SKM-1 (cell line): ENCODE results near the gene AQP3.
"Not testable (repeated sequence)": the region's sequence is repeated elsewhere in the genome, so short reads cannot be mapped to it uniquely, and the experiment has no call there.

Experiments used
- DNase-seq: peaks from one replicate; lab custom pipeline; 2025; ENCODE audit not compliant: unreplicated experiment; lab: John Stamatoyannopoulos, UW

The AQP3 gene

GRCh38 chr9:33465596-33466564 lies 18.5 kb upstream of the AQP3 start:
- no peak for DNase-seq

- no peak for DNase-seq
Observed at GRCh38 chr9:33465096-33465495, 17.7 kb upstream of the AQP3 start.

- DNase-seq = no peak
Observed at GRCh38 chr9:33464045-33464636, 16.7 kb upstream of the AQP3 start.

GRCh38 chr9:33463151-33463550 lies 15.8 kb upstream of the AQP3 start:
- DNase-seq = no peak

GRCh38 chr9:33461492-33461891 lies 14.1 kb upstream of the AQP3 start:
- DNase-seq = no peak

GRCh38 chr9:33460854-33461253 lies 13.5 kb upstream of the AQP3 start:
- DNase-seq = no peak

GRCh38 chr9:33459115-33459514 lies 11.7 kb upstream of the AQP3 start:
- no peak for DNase-seq

- no peak for DNase-seq
Observed at GRCh38 chr9:33458444-33458843, 11.1 kb upstream of the AQP3 start.

- no peak for DNase-seq
Observed at GRCh38 chr9:33455945-33456344, 8.6 kb upstream of the AQP3 start.

- DNase-seq = not testable (repeated sequence)
Observed at GRCh38 chr9:33455456-33455855, 8.1 kb upstream of the AQP3 start.

GRCh38 chr9:33454661-33455026 lies 7.3 kb upstream of the AQP3 start:
- DNase-seq = not testable (repeated sequence)

- no peak for DNase-seq
Observed at GRCh38 chr9:33453999-33454660, 6.7 kb upstream of the AQP3 start.

GRCh38 chr9:33453286-33453860 lies 6.0 kb upstream of the AQP3 start:
- DNase-seq = no peak

GRCh38 chr9:33452828-33453271 lies 5.5 kb upstream of the AQP3 start:
- peak; percentile 61 for DNase-seq

- no peak for DNase-seq
Observed at GRCh38 chr9:33450621-33451146, 3.3 kb upstream of the AQP3 start.

- DNase-seq = no peak
Observed at GRCh38 chr9:33449715-33450114, 2.3 kb upstream of the AQP3 start.

GRCh38 chr9:33447799-33448553 lies 583 bp upstream of the AQP3 start:
- DNase-seq = no peak

- DNase-seq = no peak
Observed at GRCh38 chr9:33446240-33446945, 1.0 kb downstream of the AQP3 start.

GRCh38 chr9:33445389-33446239 lies 1.8 kb downstream of the AQP3 start:
- no peak for DNase-seq
